SK-N-DZ (cell line): ENCODE results near the gene CTAG1A.
"Not testable (repeated sequence)": the region's sequence is repeated elsewhere in the genome, so short reads cannot be mapped to it uniquely, and the experiment has no call there.

Source experiments
- DNase-seq: peaks from one replicate; pipeline ENCODE4 v3.0.0-alpha.2; 2015; ENCODE audit warnings: low spot score
- small RNA-seq, 2 experiments: library from RNA; depleted of rRNA; stranded (forward); fragments of <200 nt; gene quantifications; one replicate each; pipeline ENCODE3, GENCODE V24; 2014

The CTAG1A gene

DNA sequence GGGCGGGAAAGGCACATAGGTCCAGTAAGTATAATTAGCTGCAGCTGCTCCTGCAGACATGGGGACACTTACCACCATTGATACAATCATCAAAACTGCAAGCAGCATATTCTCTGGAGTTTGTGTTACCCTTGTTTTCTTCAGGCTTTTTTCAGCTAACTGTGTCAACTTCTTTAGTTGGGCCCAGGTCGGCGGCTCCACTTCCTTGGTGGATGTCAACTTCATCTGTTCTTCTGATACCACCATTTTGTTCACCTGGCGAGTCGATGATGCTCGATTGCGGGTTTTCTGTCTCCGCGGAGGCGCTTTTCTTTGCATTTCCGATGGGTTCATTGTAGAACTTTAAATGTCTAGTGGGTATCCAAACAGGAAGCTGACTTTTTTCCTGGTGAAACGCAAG lies 26.2 kb downstream of the CTAG1A start:
- DNase-seq, result not testable (repeated sequence)

DNA sequence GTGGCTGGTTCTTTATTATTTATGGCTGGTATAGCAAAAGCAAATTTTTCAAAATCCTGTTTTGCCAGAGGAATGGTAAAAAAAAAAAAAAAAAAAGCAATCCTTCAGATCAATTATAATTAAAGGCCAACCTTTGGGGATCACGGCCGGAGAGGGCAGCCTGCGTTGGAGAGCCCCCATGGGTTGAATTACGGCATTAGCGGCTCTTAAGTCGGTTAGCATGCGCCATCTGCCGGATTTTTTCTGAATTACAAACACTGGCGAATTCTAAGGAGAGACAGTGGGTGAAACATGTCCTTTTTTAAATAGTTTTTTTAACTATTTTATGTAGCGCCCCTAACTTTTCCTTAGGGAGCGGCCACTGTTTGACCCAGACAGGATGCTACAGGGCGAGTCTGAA lies 28.7 kb downstream of the CTAG1A start:
- not testable (repeated sequence) for DNase-seq

DNA sequence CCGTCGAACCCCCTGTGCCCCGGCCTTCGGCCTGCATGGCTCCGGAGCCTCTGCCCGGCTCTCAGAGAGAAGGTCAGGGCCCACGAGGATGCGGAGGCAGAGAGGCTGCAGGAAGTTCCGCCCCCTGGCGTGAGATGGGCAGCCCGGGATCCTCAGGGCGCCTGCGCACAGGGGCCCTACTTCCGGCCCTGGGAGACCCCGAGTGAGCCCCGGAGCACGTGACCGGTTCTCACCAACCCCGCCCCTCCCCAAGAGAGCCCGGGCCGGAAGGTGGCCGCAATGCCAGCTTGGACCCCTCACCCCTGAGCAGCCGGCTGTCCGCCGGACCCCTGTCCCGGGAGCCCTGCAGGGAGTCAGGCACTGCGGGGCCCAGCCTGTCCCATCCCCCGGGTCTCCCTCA lies 34.2 kb downstream of the CTAG1A start, which contains the start of gene CTAG1B:
Gene CTAG1B (minus strand): TSS at position 101 of the 400 bp plus-strand sequence. CDS start 64 bp downstream, at position 37.
- DNase-seq, result not testable (repeated sequence)

DNA sequence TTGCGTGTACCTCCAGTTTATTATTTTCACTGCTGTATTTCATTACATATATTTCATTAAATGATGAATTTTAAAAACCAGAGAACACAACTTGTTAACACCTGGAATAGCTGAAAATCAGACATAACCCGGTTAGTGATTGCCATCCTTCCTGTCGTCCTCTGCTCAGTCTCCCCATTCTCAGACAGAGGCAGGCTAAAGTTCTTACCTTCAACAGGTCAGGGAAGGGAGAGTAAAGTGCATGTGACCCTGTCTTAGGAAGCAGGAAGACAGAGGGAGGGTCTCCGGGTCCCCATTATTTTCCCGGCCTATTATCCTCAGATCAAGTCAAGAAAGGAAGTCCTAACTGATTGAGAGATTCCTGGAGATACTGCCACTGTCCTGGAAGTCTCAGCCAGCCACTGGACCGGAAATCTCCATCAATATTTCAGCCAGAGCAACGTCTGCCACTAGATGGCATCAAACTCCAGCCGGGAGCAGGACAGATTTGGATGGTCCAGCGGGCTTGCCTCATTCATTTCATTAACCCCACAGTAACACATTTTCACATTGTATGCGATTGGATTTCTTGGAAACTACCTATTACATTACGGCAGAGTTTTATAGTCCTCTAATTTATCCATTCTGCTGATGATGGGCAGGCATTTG lies 36.0 kb downstream of the CTAG1A start:
- not testable (repeated sequence) for DNase-seq

DNA sequence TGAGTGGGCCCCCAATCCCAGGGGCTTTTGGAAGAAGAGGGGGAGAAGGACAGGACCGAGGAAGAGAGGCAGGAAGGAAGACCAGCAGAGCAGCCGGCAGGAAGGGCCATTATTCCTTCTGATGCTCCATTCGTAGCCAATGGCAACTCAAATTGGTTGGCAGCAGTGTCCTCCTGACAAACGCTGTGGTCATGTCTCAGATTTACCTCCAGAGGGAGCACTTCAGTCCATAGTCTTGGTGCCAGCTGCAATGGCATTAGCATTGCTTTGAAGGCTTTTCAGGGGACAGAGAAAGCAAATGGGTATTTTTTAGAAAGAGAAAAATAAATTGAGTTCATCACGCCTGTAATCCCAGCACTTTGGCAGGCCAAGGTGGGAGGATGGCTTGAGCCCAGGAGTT lies 44.0 kb downstream of the CTAG1A start:
- not testable (repeated sequence) for DNase-seq

DNA sequence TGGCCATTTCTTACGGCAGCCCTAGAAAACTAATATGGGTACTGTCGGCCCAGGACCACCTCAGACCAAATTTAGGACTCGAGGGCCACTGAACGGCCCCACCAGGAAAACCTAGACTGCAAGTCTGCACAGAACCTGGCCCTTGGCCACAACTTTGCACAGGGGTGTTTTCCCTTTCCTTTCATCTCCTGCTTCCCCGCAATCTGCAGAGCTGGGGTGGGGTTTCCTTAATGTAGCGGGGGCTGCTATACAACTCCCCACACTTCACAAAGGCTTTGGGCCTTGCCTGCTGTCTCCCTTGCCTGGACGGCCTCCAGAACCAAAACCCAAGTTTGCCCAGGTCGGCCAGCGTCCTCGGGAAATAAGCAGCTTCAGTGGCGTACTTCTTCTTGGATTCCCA lies 46.0 kb downstream of the CTAG1A start:
- not testable (repeated sequence) for DNase-seq

DNA sequence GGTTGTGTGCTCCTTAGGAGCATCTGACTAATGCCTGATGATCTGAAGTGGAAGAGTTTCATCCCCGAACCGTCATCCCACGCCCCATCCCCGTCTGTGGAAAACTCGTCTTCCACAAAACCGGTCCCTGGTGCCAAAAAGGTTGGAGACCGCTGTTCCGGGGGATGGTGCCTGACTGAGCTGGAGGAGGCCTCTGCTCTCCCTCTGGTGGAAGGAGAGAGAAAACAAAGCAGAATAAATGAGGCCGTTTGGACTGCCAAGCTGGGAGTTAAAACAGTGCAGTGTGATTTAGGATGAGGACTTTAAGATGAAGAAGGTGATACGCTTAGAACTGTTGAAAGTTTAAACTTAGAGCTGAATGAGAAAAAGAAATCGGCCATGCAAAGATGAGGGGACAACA lies 48.7 kb downstream of the CTAG1A start:
- DNase-seq, result not testable (repeated sequence)

Small RNAs within 50 kb of the gene (small RNA-seq; reads per million reads assigned to genes)
- gene AC244090.1 (0 reads per million in 2 experiments), gene AC244107.2 (0 reads per million in 2 experiments)
